Activated naive CD8-positive, alpha-beta T cell treated with anti-CD3 and anti-CD28 coated beads, Interleukin-2, amount 10 ng/mL, durations not matched to agents 7 days and 5 days (primary cell): ENCODE data around the gene MBTPS1. TPM values are rescaled to one million over a fixed set of nuclear protein-coding genes. Genes with fewer than 3 reads are reported as not detected.

Experiments used
- ATAC-seq: fragments of 150-1000 bp; cut with Tn5 transposase; one replicate; pipeline ENCODE4 v1.10.0; 2021; ENCODE audit warnings: low read depth, moderate library complexity
- POLR2A ChIA-PET: fragments of 350-600 bp; sonication (Branson Sonifier 250); formaldehyde crosslinking; loops from one replicate; lab custom pipeline; 2021; ENCODE audit warnings: antibody characterized with exemption; lab: Charles Lee
- DNase-seq: peaks from one replicate; pipeline ENCODE4 v3.0.0; 2021
- H3K27ac Mint-ChIP-seq: one replicate; pipeline ENCODE4 v1.8.0; 2022; ENCODE audit warnings: mild to moderate bottlenecking, mixed read lengths
- H3K27me3 Mint-ChIP-seq: one replicate; pipeline ENCODE4 v1.8.0; 2022; ENCODE audit warnings: mild to moderate bottlenecking, moderate library complexity, mixed read lengths
- H3K36me3 Mint-ChIP-seq: one replicate; pipeline ENCODE4 v1.8.0; 2021; ENCODE audit warnings: mild to moderate bottlenecking, mixed read lengths
- H3K4me1 Mint-ChIP-seq: one replicate; pipeline ENCODE4 v1.8.0; 2021; ENCODE audit warnings: mixed read lengths
- H3K4me3 Mint-ChIP-seq: one replicate; pipeline ENCODE4 v1.8.0; 2022; ENCODE audit warnings: mild to moderate bottlenecking, moderate library complexity, mixed read lengths
- H3K9me3 Mint-ChIP-seq: one replicate; pipeline ENCODE4 v1.8.0; 2021; ENCODE audit warnings: mixed read lengths
- total RNA-seq, 2 experiments: library from RNA; stranded (reverse); gene quantifications; one replicate each; pipeline ENCODE4 v1.2.3, GENCODE V29; 2021

MBTPS1 gene
- total RNA-seq, 2 experiments from 2014 or later = 73.2 to 85.4 TPM

- ATAC-seq (no peak), DNase-seq (no peak)
- no peaks in the 10 kb centered on the region for H3K36me3 Mint-ChIP-seq
- H3K9me3 Mint-ChIP-seq = peaks cover 6% of the 10 kb centered on the region
- H3K27ac Mint-ChIP-seq = no peak overlapping the region
- H3K4me3 Mint-ChIP-seq = no peak overlapping the region
- peaks cover 15% of the 10 kb centered on the region for H3K27me3 Mint-ChIP-seq
- POLR2A ChIA-PET = no interaction called here
- H3K4me1 Mint-ChIP-seq = no peaks in the 10 kb centered on the region
Measured at GRCh38 chr16:84038469-84038868, 78.3 kb downstream of the MBTPS1 start.

- Mint-ChIP-seq H3K4me1 (no peaks in the 10 kb centered on the region), H3K9me3 (peaks cover 6% of the 10 kb centered on the region), H3K27me3 (peaks cover 3% of the 10 kb centered on the region), H3K36me3 (no peaks in the 10 kb centered on the region), H3K27ac (no peak overlapping the region), H3K4me3 (no peak overlapping the region)
- DNase-seq (no peak), ATAC-seq (no peak)
- POLR2A ChIA-PET = no interaction called here
Measured at GRCh38 chr16:84036982-84037425, 79.7 kb downstream of the MBTPS1 start.

GRCh38 chr16:84036131-84036530 is 80.6 kb downstream of the MBTPS1 start:
- no peak for DNase-seq
- H3K9me3 Mint-ChIP-seq = peaks cover 8% of the 10 kb centered on the region
- no peaks in the 10 kb centered on the region for H3K4me1 Mint-ChIP-seq
- H3K4me3 Mint-ChIP-seq = no peak overlapping the region
- no peak overlapping the region for H3K27ac Mint-ChIP-seq
- H3K36me3 Mint-ChIP-seq = no peaks in the 10 kb centered on the region
- no peak for ATAC-seq
- H3K27me3 Mint-ChIP-seq = peaks cover 5% of the 10 kb centered on the region
- POLR2A ChIA-PET = no interaction called here

- no peak for DNase-seq
- Mint-ChIP-seq H3K9me3 (peaks cover 8% of the 10 kb centered on the region), H3K36me3 (no peaks in the 10 kb centered on the region), H3K4me3 (no peak overlapping the region), H3K27me3 (peaks cover 11% of the 10 kb centered on the region), H3K4me1 (peaks cover 5% of the 10 kb centered on the region), H3K27ac (no peak overlapping the region)
- ATAC-seq = no peak
- POLR2A ChIA-PET = no interaction called here
Measured at GRCh38 chr16:84034516-84034915, 82.2 kb downstream of the MBTPS1 start.

GRCh38 chr16:84033251-84034195 is 83.2 kb downstream of the MBTPS1 start:
- no peak for ATAC-seq
- H3K9me3 Mint-ChIP-seq = peaks cover 8% of the 10 kb centered on the region
- H3K27me3 Mint-ChIP-seq = peaks cover 13% of the 10 kb centered on the region
- H3K4me3 Mint-ChIP-seq = no peak overlapping the region
- POLR2A ChIA-PET = no interaction called here
- H3K4me1 Mint-ChIP-seq = peaks cover 8% of the 10 kb centered on the region
- no peak overlapping the region for H3K27ac Mint-ChIP-seq
- H3K36me3 Mint-ChIP-seq = no peaks in the 10 kb centered on the region
- DNase-seq = no peak

- ATAC-seq (no peak), DNase-seq (no peak)
- POLR2A ChIA-PET = no interaction called here
- H3K27me3 Mint-ChIP-seq = peaks cover 20% of the 10 kb centered on the region
- H3K36me3 Mint-ChIP-seq = no peaks in the 10 kb centered on the region
- H3K27ac Mint-ChIP-seq = no peak overlapping the region
- peaks cover 8% of the 10 kb centered on the region for H3K9me3 Mint-ChIP-seq
- H3K4me1 Mint-ChIP-seq = peaks cover 8% of the 10 kb centered on the region
- no peak overlapping the region for H3K4me3 Mint-ChIP-seq
Measured at GRCh38 chr16:84032458-84033178, 84.1 kb downstream of the MBTPS1 start.

- no peak overlapping the region for H3K4me3 Mint-ChIP-seq
- POLR2A ChIA-PET = no interaction called here
- no peaks in the 10 kb centered on the region for H3K36me3 Mint-ChIP-seq
- DNase-seq = no peak
- peaks cover 8% of the 10 kb centered on the region for H3K4me1 Mint-ChIP-seq
- peaks cover 26% of the 10 kb centered on the region for H3K27me3 Mint-ChIP-seq
- H3K9me3 Mint-ChIP-seq = peaks cover 8% of the 10 kb centered on the region
- no peak for ATAC-seq
- no peak overlapping the region for H3K27ac Mint-ChIP-seq
Measured at GRCh38 chr16:84031556-84031955, 85.2 kb downstream of the MBTPS1 start.

- no peak overlapping the region for H3K27ac Mint-ChIP-seq
- ATAC-seq = no peak
- no peaks in the 10 kb centered on the region for H3K36me3 Mint-ChIP-seq
- H3K4me3 Mint-ChIP-seq = no peak overlapping the region
- H3K9me3 Mint-ChIP-seq = peaks cover 2% of the 10 kb centered on the region
- peaks cover 26% of the 10 kb centered on the region for H3K27me3 Mint-ChIP-seq
- no peak for DNase-seq
- peaks cover 8% of the 10 kb centered on the region for H3K4me1 Mint-ChIP-seq
- POLR2A ChIA-PET = no interaction called here
Measured at GRCh38 chr16:84029297-84030047, 87.3 kb downstream of the MBTPS1 start.

- peaks cover 30% of the 10 kb centered on the region for H3K27me3 Mint-ChIP-seq
- H3K27ac Mint-ChIP-seq = no peak overlapping the region
- DNase-seq (no peak), ATAC-seq (no peak)
- POLR2A ChIA-PET = no interaction called here
- H3K36me3 Mint-ChIP-seq = no peaks in the 10 kb centered on the region
- H3K4me1 Mint-ChIP-seq = peaks cover 10% of the 10 kb centered on the region
- H3K4me3 Mint-ChIP-seq = no peak overlapping the region
- H3K9me3 Mint-ChIP-seq = peaks cover 4% of the 10 kb centered on the region
Measured at GRCh38 chr16:84027625-84028024, 89.1 kb downstream of the MBTPS1 start.

- no peaks in the 10 kb centered on the region for H3K36me3 Mint-ChIP-seq
- POLR2A ChIA-PET = no interaction called here
- H3K27ac Mint-ChIP-seq = no peak overlapping the region
- peaks cover 30% of the 10 kb centered on the region for H3K27me3 Mint-ChIP-seq
- no peak overlapping the region for H3K4me3 Mint-ChIP-seq
- peaks cover 4% of the 10 kb centered on the region for H3K9me3 Mint-ChIP-seq
- peaks cover 10% of the 10 kb centered on the region for H3K4me1 Mint-ChIP-seq
- ATAC-seq = no peak
- no peak for DNase-seq
Measured at GRCh38 chr16:84026606-84027005, 90.1 kb downstream of the MBTPS1 start.

GRCh38 chr16:84024854-84025253 is 91.9 kb downstream of the MBTPS1 start:
- ATAC-seq (no peak), DNase-seq (no peak)
- H3K4me3 Mint-ChIP-seq = no peak overlapping the region
- H3K4me1 Mint-ChIP-seq = peaks cover 9% of the 10 kb centered on the region
- H3K27me3 Mint-ChIP-seq = peaks cover 24% of the 10 kb centered on the region
- peaks cover 9% of the 10 kb centered on the region for H3K9me3 Mint-ChIP-seq
- H3K27ac Mint-ChIP-seq = no peak overlapping the region
- H3K36me3 Mint-ChIP-seq = no peaks in the 10 kb centered on the region
- POLR2A ChIA-PET = no interaction called here

GRCh38 chr16:84022644-84023043 is 94.1 kb downstream of the MBTPS1 start:
- H3K9me3 Mint-ChIP-seq = peaks cover 9% of the 10 kb centered on the region
- no peaks in the 10 kb centered on the region for H3K36me3 Mint-ChIP-seq
- H3K27ac Mint-ChIP-seq = no peak overlapping the region
- DNase-seq (no peak), ATAC-seq (no peak)
- peaks cover 13% of the 10 kb centered on the region for H3K27me3 Mint-ChIP-seq
- H3K4me3 Mint-ChIP-seq = no peak overlapping the region
- peaks cover 2% of the 10 kb centered on the region for H3K4me1 Mint-ChIP-seq
- POLR2A ChIA-PET = no interaction called here

- Mint-ChIP-seq H3K27me3 (peaks cover 7% of the 10 kb centered on the region), H3K36me3 (no peaks in the 10 kb centered on the region), H3K27ac (no peak overlapping the region), H3K4me1 (peaks cover 2% of the 10 kb centered on the region), H3K4me3 (no peak overlapping the region), H3K9me3 (peaks cover 9% of the 10 kb centered on the region)
- POLR2A ChIA-PET = no interaction called here
- no peak for ATAC-seq
- no peak for DNase-seq
Measured at GRCh38 chr16:84021488-84021887, 95.3 kb downstream of the MBTPS1 start.
